SKM-1 treated with dmso at 0.1 percent for 144 hours (cell line): ENCODE measurements around the gene ADRB2.
A peak's percentile ranks its signal among the peaks of the same experiment; 100 is the strongest.

ENCODE experiments used
- DNase-seq: peaks from one replicate; lab custom pipeline; 2025; ENCODE audit not compliant: unreplicated experiment; lab: John Stamatoyannopoulos, UW

The ADRB2 gene

DNA sequence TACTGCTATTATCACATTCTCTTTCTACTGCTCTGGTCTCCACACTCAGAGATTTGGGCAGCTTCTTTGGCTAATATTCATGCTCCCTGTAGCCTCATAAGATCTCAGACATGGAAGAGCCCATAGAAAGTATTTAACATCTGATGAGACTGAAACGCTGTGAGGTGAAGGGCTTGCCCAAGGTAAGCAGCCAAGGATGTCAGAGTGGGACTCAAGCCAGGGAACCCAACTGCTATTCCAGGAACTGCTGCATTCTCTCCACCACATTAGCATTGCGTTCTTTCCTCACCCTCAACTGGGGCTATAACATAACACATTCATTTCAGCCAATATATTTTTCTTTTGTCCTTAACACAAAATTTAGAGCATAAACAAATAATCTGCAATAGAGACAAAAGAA, 3.8 kb downstream of the ADRB2 start:
- no peak for DNase-seq

DNA sequence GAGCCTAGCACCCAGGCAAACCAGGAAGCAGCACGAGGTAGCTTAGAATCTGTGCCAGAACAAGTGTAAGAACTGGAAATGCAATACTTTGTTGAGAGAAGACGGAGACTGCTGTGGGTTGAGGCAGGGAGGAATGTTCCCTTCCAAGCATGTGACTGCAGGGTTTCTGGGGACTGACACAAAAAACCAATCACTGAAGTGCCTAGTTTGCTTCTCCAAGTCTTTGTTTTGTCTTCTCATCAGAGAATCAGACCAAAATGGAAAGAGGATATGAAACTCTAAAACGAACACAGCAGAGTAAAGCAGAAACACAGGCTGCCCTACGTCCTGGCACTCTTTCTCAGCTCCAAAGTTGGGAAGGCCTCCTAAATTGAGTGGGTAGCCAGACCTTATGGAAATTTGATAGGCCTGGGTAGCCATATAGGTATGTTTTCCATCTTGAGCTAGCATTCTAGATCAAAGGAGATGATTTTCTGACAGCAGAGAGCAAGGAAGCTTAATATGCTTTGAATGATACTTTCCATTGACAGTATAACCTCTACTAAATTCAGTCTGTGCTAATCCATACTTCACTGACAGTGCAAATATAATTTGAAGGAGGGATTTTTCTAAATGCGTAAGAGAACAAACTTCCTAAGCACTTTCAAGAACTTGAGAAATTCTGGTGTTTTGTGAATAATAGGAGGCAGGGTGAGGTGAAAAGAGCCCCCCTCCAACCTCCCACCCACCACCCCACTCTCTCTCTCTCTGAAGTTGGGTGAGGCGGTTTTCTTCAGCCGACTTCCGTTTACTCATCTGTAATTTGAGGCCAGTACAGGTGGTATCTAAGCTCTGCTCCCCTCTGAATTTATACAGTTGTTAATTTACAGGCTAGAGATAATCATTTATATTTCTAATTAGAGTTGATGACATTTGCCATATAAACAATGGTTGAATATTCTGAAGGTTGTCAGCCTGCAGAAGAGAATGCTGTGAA, 5.5 kb downstream of the ADRB2 start:
- DNase-seq = peak; percentile 13

DNA sequence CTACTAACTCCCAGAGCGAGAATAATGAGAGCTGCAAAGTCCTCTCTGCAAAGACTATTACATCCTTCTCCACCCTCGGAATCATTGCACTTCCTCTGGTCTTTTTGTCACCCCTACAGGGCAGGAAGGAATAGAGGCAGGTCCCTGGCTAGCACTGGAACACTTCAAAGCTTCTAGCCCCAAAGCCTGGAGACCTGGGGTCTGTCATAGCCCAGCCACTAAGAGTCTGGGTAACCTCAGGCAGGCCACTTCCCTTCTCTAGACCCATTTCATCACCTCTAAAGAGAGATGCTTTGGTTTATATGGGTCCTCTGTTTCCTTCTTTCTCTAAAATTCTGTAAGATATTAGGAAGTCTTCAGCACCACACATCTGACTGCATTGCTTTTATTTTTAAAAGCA, 6.7 kb downstream of the ADRB2 start:
- peak; percentile 62 for DNase-seq

DNA sequence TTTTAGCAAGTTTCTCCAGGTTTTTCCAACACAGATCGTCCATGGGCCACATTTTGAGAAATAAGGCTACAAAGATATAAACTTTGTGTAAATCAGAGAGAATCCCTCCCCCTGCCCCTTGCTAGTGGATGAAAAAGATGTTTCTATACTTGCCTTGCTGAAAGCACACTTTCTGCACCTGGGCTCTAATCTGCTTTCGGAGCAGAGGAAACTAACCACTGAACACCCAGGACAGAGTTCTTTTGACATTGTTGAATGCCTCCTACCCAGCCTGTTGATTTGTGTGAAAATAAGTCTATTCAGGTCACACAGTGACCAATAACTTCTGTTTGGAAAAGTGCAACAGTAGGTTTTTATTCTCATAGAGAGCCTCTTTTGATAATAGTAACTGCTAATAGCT, 7.5 kb downstream of the ADRB2 start:
- DNase-seq = no peak

DNA sequence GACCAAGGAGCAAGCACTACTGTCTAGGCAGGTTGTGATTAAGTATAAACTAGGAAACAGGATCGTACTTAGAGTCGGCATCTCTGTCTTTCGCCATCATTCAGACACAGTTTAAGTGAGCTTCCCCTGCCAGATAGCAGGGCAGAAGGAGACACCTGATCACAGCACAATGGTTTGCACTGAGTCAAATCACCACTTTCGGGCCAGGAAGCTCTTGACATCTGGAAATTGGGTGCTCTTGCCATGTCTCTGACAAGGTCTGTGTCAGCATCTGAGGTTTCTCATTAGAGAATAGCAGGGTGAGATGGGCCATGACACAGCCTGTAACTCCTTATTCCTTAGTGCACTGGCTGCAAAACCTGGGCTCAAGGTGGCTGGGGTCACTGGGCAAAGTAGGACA, 8.3 kb downstream of the ADRB2 start:
- DNase-seq = no peak

DNA sequence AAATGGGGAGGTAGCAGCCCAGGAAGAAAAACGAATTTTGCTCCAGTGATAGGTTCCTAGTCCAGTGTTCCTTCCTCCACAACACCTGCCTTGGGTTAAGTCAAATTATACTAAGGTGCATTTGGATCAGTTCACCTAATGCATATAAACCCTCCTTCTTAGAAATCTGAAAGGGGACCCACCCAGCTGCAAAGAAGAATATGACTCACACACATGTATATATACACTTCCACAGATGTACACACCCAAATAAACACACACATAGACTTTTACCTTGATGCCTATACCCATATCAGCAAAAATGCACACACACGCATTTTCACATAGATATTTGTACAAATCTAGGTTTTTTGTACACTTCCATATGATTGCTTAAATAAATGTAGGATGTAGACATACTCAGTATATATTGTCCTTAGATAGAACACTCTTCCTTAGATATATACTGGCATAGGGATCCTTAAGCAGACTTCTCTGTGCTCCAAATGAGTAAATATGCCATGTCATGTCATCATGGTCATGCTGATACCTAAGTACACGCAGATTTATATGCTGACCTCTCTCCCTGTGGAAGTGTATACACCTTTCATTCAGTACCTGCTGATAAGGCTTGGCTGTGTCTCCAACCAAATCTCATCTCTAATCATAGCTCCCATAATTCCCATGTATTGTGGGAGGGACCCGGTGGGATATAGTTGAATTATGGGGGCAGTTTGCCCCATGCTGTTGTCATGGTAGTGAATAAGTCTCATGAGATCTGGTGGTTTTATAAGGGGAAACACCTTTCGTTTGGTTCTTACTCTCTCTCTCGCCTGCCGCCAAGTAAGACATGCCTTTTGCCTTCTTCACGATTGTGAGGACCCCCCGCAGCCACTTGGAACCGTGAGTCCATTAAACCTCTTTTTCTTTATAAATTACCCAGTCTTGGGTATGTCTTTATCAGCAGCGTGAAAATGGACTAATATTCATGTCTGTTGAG, 10.2 kb downstream of the ADRB2 start:
- no peak for DNase-seq

DNA sequence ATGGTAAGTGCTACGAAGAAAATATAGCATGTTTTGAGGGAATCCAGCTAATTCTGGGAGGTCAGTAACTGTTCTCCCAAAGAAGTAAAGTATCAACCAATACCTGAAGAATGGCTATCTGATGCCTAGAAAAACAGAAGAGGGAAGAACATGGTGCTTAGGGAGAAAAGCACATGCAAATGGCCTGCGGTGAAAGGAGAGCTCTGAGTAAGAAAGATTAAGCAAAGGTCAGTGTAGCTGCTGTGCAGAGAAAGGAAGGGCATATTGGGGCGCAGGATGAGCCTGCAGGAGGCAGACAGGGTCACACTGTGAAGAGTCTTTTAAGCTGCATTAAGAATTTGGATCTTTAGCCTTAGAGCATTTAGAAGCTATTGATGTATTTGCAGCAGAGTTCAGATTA, 11.0 kb downstream of the ADRB2 start:
- DNase-seq = no peak

DNA sequence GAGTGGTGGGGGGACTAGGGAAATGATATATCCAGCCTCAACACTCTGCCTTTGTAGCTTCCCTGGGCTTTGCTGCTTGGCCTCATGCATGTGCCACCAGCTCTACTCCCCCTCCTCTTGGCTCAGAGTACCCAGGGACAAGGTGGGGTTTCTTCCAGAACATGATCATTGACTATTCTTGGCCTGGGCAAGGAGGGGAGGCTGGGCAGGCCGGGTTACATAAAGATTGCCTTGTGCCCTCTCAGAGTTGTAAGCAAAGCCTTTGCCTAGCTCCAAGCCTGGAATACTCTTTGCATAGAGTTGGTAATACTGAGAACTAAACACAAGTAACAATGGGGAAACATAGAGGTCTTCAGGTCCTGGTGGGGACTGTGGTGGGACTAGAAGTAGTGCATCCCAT, 11.9 kb downstream of the ADRB2 start:
- DNase-seq = no peak

DNA sequence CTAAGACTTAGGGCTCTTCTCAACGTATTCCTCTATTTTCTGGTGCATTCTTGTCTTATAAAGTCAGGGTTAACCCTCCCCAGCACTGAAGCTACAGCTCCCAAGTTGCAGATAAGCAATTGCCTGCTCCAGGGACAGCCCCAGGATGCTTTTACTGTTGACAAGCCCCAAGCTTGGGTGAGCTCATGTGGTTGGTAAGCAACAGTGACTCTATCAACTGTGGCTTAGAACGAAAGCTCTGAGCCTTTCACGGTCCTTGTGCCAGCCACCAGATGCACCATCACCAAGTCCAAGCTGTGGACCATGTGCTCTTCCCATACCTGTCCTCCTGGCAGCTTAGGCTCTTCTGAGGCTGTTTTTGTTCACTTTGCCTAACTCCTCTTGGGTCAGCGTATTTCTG, 13.5 kb downstream of the ADRB2 start:
- no peak for DNase-seq

DNA sequence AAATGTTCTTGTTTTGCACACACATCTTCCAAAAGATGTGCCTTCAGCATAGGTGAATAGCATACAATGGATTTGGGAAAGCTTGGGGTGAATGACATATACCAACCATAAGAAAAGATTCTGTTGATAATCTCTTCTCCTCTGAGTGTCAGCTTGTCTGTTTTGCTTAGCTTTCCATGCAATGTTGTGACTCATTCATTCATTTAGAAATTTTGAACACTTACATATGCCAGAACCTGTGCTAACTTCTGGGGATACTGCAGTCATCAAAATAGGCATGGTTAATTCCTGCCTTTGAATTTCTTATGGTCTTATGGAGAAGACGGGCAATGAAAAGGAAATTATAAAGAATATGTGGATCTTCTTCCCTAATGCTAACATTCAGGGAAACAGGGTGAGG, 14.1 kb downstream of the ADRB2 start:
- DNase-seq = no peak

DNA sequence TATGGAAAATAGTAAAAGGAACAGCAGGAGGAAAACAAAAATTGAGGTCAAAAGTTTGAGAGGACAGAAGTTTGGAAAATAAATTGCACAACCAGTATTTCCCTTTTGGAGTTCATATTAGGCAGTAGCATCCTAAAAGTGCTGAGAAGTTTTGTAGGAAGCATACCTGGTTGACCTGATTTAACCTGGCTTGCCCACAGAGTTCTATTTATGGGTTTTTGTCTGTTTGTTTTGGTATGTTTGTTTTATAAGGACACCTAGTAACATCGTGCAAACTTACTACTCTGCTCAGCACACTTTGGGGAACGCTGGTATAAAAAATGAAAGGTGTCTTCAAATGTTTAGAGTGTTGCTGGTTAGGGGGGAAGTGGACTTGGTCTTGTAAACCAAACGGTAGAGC, 15.1 kb downstream of the ADRB2 start:
- DNase-seq = no peak

DNA sequence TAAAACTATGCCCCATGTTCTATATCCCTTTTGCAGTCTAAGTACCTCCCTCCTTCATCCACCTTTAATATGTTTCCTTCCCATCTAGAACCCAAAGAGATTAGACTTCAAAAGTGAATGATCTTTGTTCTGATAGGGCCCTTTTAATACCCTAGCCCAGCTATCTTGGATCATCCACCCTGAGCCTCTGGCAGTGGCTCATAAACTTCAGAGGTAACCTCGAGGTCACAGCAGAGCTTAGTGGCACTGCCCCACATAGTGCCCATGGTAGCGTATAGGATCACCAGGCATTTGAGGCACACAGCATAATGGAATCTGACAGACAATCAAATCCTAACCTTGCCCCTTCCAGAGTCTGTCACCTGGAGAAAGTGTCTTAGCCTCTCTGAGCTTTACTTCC, 15.8 kb downstream of the ADRB2 start:
- DNase-seq = no peak

DNA sequence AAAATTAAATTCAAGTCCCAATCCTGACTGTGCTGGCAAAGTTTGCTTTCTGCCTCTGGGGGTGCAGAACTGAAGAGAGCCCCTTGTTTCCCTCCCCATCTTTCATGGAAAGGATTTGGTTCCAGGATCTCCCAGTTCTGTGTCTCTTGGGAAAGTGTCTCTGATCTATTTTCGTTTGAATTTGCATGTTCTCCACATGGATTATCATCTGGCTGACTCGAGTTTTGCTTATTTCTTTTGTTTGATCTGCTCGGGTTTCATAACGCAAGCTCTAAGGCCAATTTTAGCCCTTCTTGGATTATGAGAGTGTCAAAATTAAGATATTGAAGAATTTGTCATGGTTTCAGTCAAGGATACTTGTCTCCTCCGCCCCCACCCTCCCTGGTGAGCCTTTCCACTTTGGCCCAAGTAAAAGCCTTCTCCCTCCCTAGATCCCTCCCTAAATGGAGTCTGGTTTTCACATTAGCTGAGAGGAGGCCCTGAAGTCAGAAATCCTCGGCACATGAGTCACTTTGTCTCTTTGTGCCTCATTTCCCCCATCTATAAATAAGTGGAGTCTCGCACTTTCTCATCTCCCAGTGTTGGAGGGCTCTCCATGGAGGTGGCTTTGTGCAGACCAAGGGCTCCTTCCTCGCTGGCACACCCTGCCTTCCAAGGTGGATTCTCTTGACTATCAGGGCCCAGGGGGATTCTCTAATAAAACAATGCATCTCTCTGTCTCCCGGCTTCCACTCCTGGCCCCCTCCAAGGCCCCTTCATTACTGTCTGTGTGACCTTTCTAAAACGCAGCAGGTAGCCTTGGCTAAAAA, 17.3 kb downstream of the ADRB2 start:
- no peak for DNase-seq

DNA sequence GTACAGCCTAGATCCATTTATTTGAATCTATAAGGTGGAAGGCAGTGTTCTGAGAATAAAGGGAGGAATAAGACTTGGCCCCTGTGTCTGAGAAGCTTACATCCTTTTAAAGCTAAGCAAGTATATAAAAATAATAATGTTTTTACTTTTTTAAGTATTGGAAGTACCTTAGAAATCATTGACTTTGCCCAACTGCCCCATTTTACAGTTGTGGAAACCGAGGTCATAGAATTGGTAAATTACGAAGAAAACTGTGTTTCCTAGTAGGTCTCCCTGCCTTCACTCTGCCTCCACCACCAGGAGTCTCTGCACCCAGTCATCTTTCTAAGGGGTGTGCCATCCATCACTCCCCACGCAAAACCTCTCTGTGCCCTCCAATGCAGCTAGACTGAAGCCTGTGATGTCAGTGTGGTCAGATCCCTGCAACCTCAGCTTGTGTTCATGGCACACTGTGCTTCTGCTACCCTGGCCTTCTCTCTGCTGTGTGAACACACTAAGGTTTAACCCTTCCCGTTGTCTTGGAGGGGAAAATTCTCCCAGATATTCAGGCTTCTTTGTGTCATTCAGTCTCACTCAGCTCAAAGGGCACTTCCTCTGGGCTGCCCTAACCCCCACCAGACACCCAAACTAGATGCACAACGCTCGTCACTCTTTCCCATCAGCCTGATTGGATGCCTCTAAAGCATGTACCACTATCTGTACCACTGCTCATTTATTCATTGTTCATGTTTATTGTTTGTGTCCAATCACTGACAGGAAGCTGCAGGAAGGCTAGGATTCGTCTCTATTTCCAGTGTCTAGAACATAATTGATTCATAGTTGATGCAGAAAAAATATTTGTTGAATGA, 18.2 kb downstream of the ADRB2 start:
- no peak for DNase-seq

DNA sequence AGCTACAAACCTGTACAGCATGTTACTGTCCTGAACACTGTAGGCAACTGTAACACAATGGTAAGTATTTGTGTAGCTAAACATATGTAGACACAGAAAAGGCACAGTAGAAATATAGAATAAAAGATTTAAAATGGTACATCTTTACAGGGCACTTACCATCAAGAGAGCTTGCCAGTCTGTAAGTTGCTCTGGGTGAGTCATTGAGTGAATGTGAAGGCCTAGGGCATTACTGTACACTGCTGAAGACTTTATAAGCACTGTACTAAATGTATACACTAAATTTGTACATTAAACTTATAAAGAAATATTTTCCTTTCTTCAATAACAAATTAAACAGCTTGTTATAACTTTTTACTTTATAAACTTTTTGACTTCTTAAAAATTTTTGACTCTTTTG, 20.5 kb downstream of the ADRB2 start:
- DNase-seq = no peak

DNA sequence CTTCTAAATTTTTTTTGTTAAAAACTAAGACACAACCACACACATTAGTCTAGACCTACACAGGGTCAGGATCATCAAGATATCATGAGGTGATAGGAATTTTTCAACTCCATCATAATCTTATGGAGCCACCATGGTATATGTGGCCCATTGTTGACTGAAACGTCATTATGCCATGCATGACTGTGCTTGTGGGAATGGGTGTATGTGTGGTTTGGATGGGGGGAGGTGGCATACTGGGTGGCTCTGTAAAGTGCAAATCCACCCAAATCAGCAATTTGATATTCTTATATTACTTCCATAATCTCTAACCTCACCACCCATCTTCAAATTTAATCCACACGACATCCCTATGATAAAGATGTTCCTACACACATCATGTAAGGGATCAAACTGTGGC, 21.0 kb downstream of the ADRB2 start:
- no peak for DNase-seq

DNA sequence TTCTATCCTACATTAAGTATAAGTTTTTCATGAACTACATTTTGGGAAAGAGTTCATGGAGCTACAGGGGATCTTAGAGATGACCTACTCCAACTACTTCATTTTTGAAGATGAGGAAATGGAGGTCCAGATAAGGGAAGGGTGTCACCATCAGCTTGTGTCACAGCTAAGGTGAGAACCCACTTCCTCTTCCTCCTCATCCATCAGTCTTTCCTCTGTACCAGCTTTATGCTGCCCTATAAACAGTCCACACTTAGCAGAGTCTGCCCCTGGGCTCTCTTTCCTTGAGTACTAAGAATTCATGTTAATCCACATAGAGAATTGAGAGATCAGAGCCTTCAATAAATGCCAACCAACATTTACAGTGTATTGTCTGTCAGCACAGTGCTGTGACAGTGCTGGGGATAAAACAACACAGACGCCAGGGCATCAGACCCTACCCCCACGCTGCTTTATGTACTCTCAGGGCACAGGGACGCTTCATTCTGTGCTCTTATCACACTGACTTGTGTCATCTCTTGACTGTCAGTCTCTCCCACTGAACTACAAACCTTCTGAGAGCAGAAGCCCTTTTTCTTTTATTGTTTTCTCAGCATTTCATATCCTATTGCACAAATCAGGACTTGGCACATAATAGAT, 22.1 kb downstream of the ADRB2 start:
- DNase-seq = peak; percentile 57

DNA sequence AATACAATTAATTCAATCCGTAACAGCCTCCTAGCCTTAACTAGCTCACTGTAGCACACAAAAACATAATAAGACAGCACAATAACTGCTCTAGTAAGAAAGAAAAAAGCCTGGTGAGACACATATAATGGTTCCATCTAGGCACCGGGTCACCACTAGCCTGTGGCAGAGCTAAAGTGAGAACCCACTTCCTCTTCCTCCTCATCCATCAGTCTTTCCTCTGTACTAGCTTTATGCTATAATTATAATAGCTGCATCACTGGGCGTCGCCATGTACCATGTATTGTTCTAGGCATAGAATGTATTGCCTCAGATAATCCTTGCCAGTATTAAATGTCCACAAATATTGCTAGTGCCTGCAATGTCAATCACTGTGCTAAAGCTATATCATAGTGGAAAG, 23.1 kb downstream of the ADRB2 start:
- DNase-seq = peak; percentile 50

DNA sequence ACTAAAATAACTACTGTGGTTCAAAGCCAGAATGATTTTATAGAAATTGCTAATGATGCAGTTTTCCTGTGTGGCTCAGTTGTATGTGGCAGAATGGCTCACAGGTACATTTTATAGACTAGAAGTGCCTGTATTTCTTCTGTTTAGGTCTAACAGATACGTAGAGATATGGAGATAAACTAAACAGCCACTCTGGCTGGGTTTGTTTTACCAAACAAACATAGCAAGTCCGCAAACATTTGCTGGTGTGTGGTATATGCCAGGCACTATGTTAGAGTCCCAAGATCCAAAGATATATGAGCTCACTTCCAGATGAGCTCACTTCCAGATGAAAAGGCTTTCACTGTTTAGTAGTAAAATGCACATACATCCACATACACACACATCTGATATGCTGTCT, 24.4 kb downstream of the ADRB2 start:
- DNase-seq = no peak

DNA sequence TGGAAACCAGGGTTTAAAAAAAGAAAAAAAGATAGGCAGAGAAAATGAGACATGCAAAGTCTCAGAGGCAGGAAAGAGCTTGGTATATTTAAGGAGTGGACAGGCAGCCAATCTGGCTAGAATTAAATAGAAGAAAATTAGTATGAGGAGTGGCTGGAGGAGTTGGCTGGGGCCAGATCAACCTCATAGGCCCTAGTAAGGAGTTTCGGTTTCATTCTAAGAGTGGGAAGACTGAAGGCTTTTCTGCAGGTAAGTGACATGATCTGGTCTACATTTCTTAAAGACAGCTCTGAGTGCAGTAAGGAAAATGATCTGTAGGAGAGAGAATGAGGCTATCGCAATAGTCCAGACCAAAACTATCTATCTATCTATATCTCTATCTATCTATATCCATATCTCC, 27.5 kb downstream of the ADRB2 start:
- no peak for DNase-seq
